Endothelial cell of umbilical vein (primary cell): ENCODE data around the gene GBF1. TPM values are rescaled to one million over a fixed set of nuclear protein-coding genes. Genes with fewer than 3 reads are reported as not detected.

Experiments used
- BruUV-seq: library from RNA; stranded (reverse); fragments of 400-500 nt; replicated peaks from 2 replicates; lab custom pipeline; 2021; lab: Mats Ljungman, UMichigan
- CTCF ChIA-PET: fragments of 300-600, 350-600 bp; sonication (Branson Sonifier 250); formaldehyde crosslinking; loops from one replicate; lab custom pipeline; 2021; ENCODE audit warnings: antibody characterized with exemption, inconsistent platforms; lab: Charles Lee
- POLR2A ChIA-PET: fragments of 300-600, 350-600 bp; sonication (Branson Sonifier 250); formaldehyde crosslinking; loops from one replicate; lab custom pipeline; 2021; ENCODE audit warnings: antibody characterized with exemption, inconsistent platforms; lab: Charles Lee
- DNase-seq: peaks from one replicate; pipeline ENCODE4 v3.0.0-alpha.2; 2011; ENCODE audit warnings: low read depth, low spot score
- FAIRE-seq: peaks from 2 replicates; lab custom pipeline; 2011; peaks lifted over from hg19 to GRCh38; lab: Jason Lieb, UNC
- H2AFZ ChIP-seq: 2 replicates; pipeline ENCODE4 v1.6.0; 2012; ENCODE audit warnings: low read depth, low read length, control low read depth, inconsistent platforms
- H3K27ac ChIP-seq: 2 replicates; pipeline ENCODE4 v1.5.1; 2011; ENCODE audit warnings: low read depth, mild to moderate bottlenecking, control low read depth, low read length, moderate library complexity; ENCODE audit not compliant: insufficient read depth
- H3K27me3 ChIP-seq, 2 experiments: 2 replicates each; pipeline versions ENCODE4 v1.6.0 to v1.6.1; 2011; ENCODE audit warnings: low read length in 2 of 2, mixed read lengths in 1 of 2; ENCODE audit not compliant: control insufficient read depth in 2 of 2, insufficient read depth in 2 of 2
- H3K36me3 ChIP-seq, 2 experiments: 2 replicates in 1 of 2; 3 replicates in 1 of 2; pipeline ENCODE4 v1.5.1; 2011; ENCODE audit warnings: low read length in 2 of 2, mild to moderate bottlenecking in 1 of 2, moderate library complexity in 1 of 2; ENCODE audit not compliant: control insufficient read depth in 2 of 2, insufficient read depth in 2 of 2; ENCODE audit errors: extremely low read depth in 1 of 2
- H3K4me1 ChIP-seq: 3 replicates; pipeline ENCODE4 v1.5.1; 2011; ENCODE audit warnings: mild to moderate bottlenecking, low read length; ENCODE audit not compliant: control insufficient read depth, insufficient read depth; ENCODE audit errors: extremely low read depth
- H3K4me2 ChIP-seq: 2 replicates; pipeline ENCODE4 v1.6.1; 2011; ENCODE audit warnings: low read length, control low read depth, mixed read lengths; ENCODE audit not compliant: insufficient read depth
- H3K4me3 ChIP-seq, 3 experiments: fragments of 200-600 bp in 1 of 3; sonication (generic), shearing (Covaris generic) in 1 of 3; replicated peaks in 1 of 3; 2 replicates each; pipeline ENCODE4 v1.5.1; 2011 to 2016; ENCODE audit warnings: control low read depth in 3 of 3, low read length in 3 of 3, mild to moderate bottlenecking in 2 of 3, inconsistent platforms in 1 of 3, low read depth in 1 of 3, moderate library complexity in 1 of 3; ENCODE audit not compliant: insufficient read depth in 1 of 3
- H3K79me2 ChIP-seq: 2 replicates; pipeline ENCODE4 v1.6.0; 2012; ENCODE audit warnings: low read length, inconsistent platforms; ENCODE audit not compliant: control insufficient read depth, insufficient read depth
- H3K9ac ChIP-seq: replicated peaks from 2 replicates; pipeline ENCODE3; 2011; ENCODE audit warnings: low read length, control low read depth; ENCODE audit not compliant: insufficient read depth; ENCODE audit errors: extremely low read depth
- H3K9me1 ChIP-seq: replicated peaks from 3 replicates; pipeline ENCODE4 v1.6.0; 2011; ENCODE audit warnings: mild to moderate bottlenecking, low read length; ENCODE audit not compliant: control insufficient read depth, insufficient read depth; ENCODE audit errors: extremely low read depth
- H3K9me3 ChIP-seq: replicated peaks from 2 replicates; pipeline ENCODE4 v1.5.1; 2012; ENCODE audit warnings: low read length, inconsistent platforms; ENCODE audit not compliant: control insufficient read depth, insufficient read depth
- H4K20me1 ChIP-seq: replicated peaks from 2 replicates; pipeline ENCODE3; 2011; ENCODE audit warnings: mild to moderate bottlenecking, low read length; ENCODE audit not compliant: control insufficient read depth, insufficient read depth; ENCODE audit errors: extremely low read depth
- CTCF ChIP-seq, 2 donors: IDR thresholded peaks; 1 replicate in 1 of 2; 2 replicates in 1 of 2; pipeline ENCODE4 v1.5.1; 2011; ENCODE audit warnings: low read length in 2 of 2, mild to moderate bottlenecking in 2 of 2, moderate library complexity in 2 of 2, control low read depth in 1 of 2, inconsistent platforms in 1 of 2, low read depth in 1 of 2; ENCODE audit not compliant: insufficient read depth in 1 of 2; ENCODE audit errors: extremely low read depth in 1 of 2
- EZH2 ChIP-seq: IDR thresholded peaks from 2 replicates; pipeline ENCODE4 v1.6.1; 2012; ENCODE audit warnings: borderline replicate concordance, low read depth, mild to moderate bottlenecking, moderate library complexity, low read length, inconsistent platforms; ENCODE audit not compliant: severe bottlenecking
- FOS ChIP-seq: IDR thresholded peaks from 2 replicates; pipeline ENCODE4 v1.6.1; 2011; ENCODE audit warnings: mild to moderate bottlenecking, low read length, moderate library complexity, borderline replicate concordance; ENCODE audit not compliant: insufficient read depth
- GATA2 ChIP-seq: IDR thresholded peaks from 2 replicates; pipeline ENCODE4 v1.7.0; 2011; ENCODE audit warnings: low read depth, mild to moderate bottlenecking, moderate library complexity, mixed read lengths, low read length; ENCODE audit not compliant: insufficient read length, insufficient read depth
- JUN ChIP-seq: IDR thresholded peaks from 2 replicates; pipeline ENCODE4 v1.6.1; 2011; ENCODE audit warnings: borderline replicate concordance, low read depth; ENCODE audit not compliant: insufficient read length, insufficient read depth
- MYC ChIP-seq: IDR thresholded peaks from one replicate; pipeline ENCODE4 v1.6.1; 2011; ENCODE audit warnings: mild to moderate bottlenecking, low read depth, low read length
- POLR2A ChIP-seq: IDR thresholded peaks from 2 replicates; pipeline ENCODE4 v1.6.1; 2012; ENCODE audit warnings: low read depth, mild to moderate bottlenecking, control low read depth, low read length
- POLR2AphosphoS5 ChIP-seq: IDR thresholded peaks from 2 replicates; pipeline ENCODE4 v1.6.1; 2012; ENCODE audit warnings: low read depth, mild to moderate bottlenecking, control low read depth, low read length, moderate library complexity; ENCODE audit not compliant: insufficient read depth
- dilution Hi-C: fragments of 300-500 bp; cut with MboI; formaldehyde crosslinking; loops from one replicate; pipeline ENCODE4 v1.15.0; 2019; ENCODE audit warnings: low sequenced_read_pairs; ENCODE audit not compliant: extremely low pct_ligation_motif_present
- intact Hi-C: fragments of 100-400 bp; cut with micrococcal nuclease; formaldehyde crosslinking; loops from one replicate; pipeline ENCODE4 v1.10.0; 2022
- polyA plus RNA-seq, 4 experiments: library from polyadenylated mRNA; depleted of rRNA in 3 of 4; stranded (reverse) in 3 of 4; unstranded in 1 of 4; fragments of >200 nt; gene quantifications; 2 replicates each; pipeline versions ENCODE4 v1.2.1 to v1.2.3, GENCODE V29; 2011 to 2012; ENCODE audit warnings: missing spikeins in 1 of 4
- total RNA-seq: library from RNA; stranded (reverse); gene quantifications from 2 replicates; pipeline ENCODE4 v1.2.3, GENCODE V29; 2021
- TF ChIP-seq, protein P1 (sequence below): IDR thresholded peaks from 2 replicates; pipeline ENCODE4 v1.6.1; 2011; ENCODE audit not compliant: insufficient read depth, insufficient read length

Gene GBF1
- total and polyA plus RNA-seq, 2 donors (not counting 3 experiments of a cell fraction or from before 2014, with no cell fraction given) = 26.0 to 49.7 TPM

- DNase-seq = peak; percentile 49
- peak; percentile 67 for FAIRE-seq
- H2AFZ ChIP-seq = no peak overlapping the region
- peak overlapping the region; percentile 41 for H3K27ac ChIP-seq
- TF ChIP-seq POLR2A (no peak), CTCF (IDR thresholded peaks at IDR 0.05; ENCODE audit: extremely low read depth in 1 of 2, insufficient read depth in 1 of 2, low read depth in 1 of 2, low read length in 2 of 2) (no peak), FOS (no peak), EZH2 (no peak), POLR2AphosphoS5 (no peak), GATA2 (no peak), JUN (no peak), MYC (no peak)
- TF ChIP-seq, protein P1, sequence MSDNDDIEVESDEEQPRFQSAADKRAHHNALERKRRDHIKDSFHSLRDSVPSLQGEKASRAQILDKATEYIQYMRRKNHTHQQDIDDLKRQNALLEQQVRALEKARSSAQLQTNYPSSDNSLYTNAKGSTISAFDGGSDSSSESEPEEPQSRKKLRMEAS = no peak
- peaks cover 48% of the 10 kb centered on the region for H3K79me2 ChIP-seq
- dilution Hi-C loops (no loop called here), intact Hi-C loops (loop anchor here (1.0 kb wide), 1 partner anchor 10 kb away; no protein-coding TSS in a partner anchor)
- peaks cover 4% of the 10 kb centered on the region for H4K20me1 ChIP-seq
- H3K4me2 ChIP-seq = peak overlapping the region; percentile 14
- no peaks in the 10 kb centered on the region for H3K27me3 ChIP-seq
- no peaks in the 10 kb centered on the region for H3K9me3 ChIP-seq
- peaks cover 16% of the 10 kb centered on the region for H3K4me1 ChIP-seq
- no peak overlapping the region for H3K9ac ChIP-seq
- H3K9me1 ChIP-seq = no peaks in the 10 kb centered on the region
- no TSS peak for BruUV-seq
- CTCF ChIA-PET = interaction anchor here (0.7 to 5.7 kb wide), 4 partner anchors 10 to 80 kb away, joined by 3 to 48 read pairs (median 4); no protein-coding TSS in a partner anchor
- no peaks in the 10 kb centered on the region for H3K36me3 ChIP-seq
- POLR2A ChIA-PET = no interaction called here
- no peak overlapping the region for H3K4me3 ChIP-seq
These were observed 65.2 kb downstream of the GBF1 start for GRCh38 chr10:102310361-102311024.
